Measurements from ENCODE around the gene LACTB.

DNA sequence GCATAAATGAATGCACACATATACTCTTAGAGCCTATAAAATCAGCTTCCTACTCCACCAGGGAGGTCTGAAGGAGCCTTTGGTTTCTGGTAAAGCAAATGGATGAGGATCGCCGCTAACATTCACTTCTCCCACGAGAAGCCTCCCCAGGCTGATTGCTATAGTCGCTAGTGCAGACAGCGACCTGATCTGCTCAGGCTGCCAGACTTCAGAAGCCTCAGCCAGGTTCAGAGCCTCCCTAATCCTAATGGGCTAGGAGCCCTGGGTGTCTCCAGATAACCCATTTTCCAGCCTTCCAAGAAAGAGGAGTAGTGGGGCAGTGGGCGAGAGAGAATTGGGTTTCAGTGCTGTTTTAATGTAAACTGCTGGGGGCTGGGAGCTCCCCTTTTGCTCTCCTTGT lies 43.7 kb upstream of the LACTB start:
- TF ChIP-seq POLR2AphosphoS5 (IDR thresholded peaks at IDR 0.05; ENCODE audit: borderline replicate concordance, low read depth, low read length) (no peak), EZH2 (IDR thresholded peaks at IDR 0.05) (no peak)
